IPS-NIHi11 (cell line): ENCODE results near the gene SH3GLB1.

Source experiments
- DNase-seq: peaks from one replicate; pipeline ENCODE4 v3.0.0; 2012; ENCODE audit warnings: mixed read lengths, low spot score

SH3GLB1 gene

GRCh38 chr1:86733340-86733739 is 29.0 kb downstream of the SH3GLB1 start:
- no peak for DNase-seq

GRCh38 chr1:86739648-86740509 is 35.5 kb downstream of the SH3GLB1 start:
- no peak for DNase-seq

GRCh38 chr1:86741947-86742572 is 37.7 kb downstream of the SH3GLB1 start:
- DNase-seq = peak; percentile 21

- no peak for DNase-seq
These were observed 42.9 kb downstream of the SH3GLB1 start for GRCh38 chr1:86747304-86747703.

GRCh38 chr1:86748622-86749373 is 44.4 kb downstream of the SH3GLB1 start:
- DNase-seq = no peak

- no peak for DNase-seq
These were observed 45.7 kb downstream of the SH3GLB1 start for GRCh38 chr1:86750076-86750475.

GRCh38 chr1:86750530-86750929 is 46.2 kb downstream of the SH3GLB1 start:
- DNase-seq = no peak

GRCh38 chr1:86751923-86752322 is 47.5 kb downstream of the SH3GLB1 start:
- DNase-seq = no peak

- DNase-seq = peak; percentile 26
These were observed 49.3 kb downstream of the SH3GLB1 start for GRCh38 chr1:86753700-86754099.

- DNase-seq = peak; percentile 29
These were observed 50.0 kb downstream of the SH3GLB1 start for GRCh38 chr1:86754265-86754974.

GRCh38 chr1:86756062-86756406 is 51.7 kb downstream of the SH3GLB1 start:
- no peak for DNase-seq

- DNase-seq = no peak
These were observed 53.1 kb downstream of the SH3GLB1 start for GRCh38 chr1:86757272-86757984.

- no peak for DNase-seq
These were observed 54.2 kb downstream of the SH3GLB1 start for GRCh38 chr1:86758570-86758969.

- no peak for DNase-seq
These were observed 55.8 kb downstream of the SH3GLB1 start for GRCh38 chr1:86760199-86760598.

GRCh38 chr1:86762336-86762735 is 58.0 kb downstream of the SH3GLB1 start:
- DNase-seq = no peak

GRCh38 chr1:86764523-86764922 is 60.1 kb downstream of the SH3GLB1 start:
- no peak for DNase-seq

- DNase-seq = no peak
These were observed 60.7 kb downstream of the SH3GLB1 start for GRCh38 chr1:86765073-86765472.

GRCh38 chr1:86765674-86766073 is 61.3 kb downstream of the SH3GLB1 start:
- no peak for DNase-seq

- no peak for DNase-seq
These were observed 64.2 kb downstream of the SH3GLB1 start for GRCh38 chr1:86768554-86768953.

GRCh38 chr1:86769065-86769464 is 64.7 kb downstream of the SH3GLB1 start:
- no peak for DNase-seq
